IMR-90 (cell line): ENCODE measurements around the gene RNF138. TPM values are rescaled to one million over a fixed set of nuclear protein-coding genes. Genes with fewer than 3 reads are reported as not detected.
A peak's percentile ranks its signal among the peaks of the same experiment; 100 is the strongest.

Experiments used
- ATAC-seq: fragments of 200-7000 bp; cut with Tn5 transposase; 2 replicates; pipeline ENCODE4 v1.9.1; 2020; ENCODE audit warnings: low read depth, mild to moderate bottlenecking, moderate library complexity
- Bru-seq: library from RNA; stranded (reverse); fragments of 400-500 nt; gene quantifications from one replicate; lab custom pipeline; 2021; lab: Mats Ljungman, UMichigan
- BruChase-seq, 2 experiments: library from RNA; stranded (reverse); fragments of 400-500 nt; gene quantifications; one replicate each; lab custom pipeline; 2021; lab: Mats Ljungman, UMichigan
- BruUV-seq: library from RNA; stranded (reverse); fragments of 400-500 nt; replicated peaks from 2 replicates; lab custom pipeline; 2021; lab: Mats Ljungman, UMichigan
- CTCF ChIA-PET: fragments of 300-600 bp; formaldehyde crosslinking; extraction: SDS; loops from one replicate; lab custom pipeline; 2021; ENCODE audit warnings: antibody characterized with exemption; lab: Yijun Ruan, JAX
- POLR2A ChIA-PET: fragments of 300-600 bp; sonication (Branson Sonifier 250); formaldehyde crosslinking; loops from one replicate; lab custom pipeline; 2022; ENCODE audit warnings: antibody characterized with exemption; ENCODE audit not compliant: unreplicated experiment; lab: Charles Lee
- DNase-seq: peaks from one replicate; pipeline ENCODE4 v3.0.0; 2013
- H2AFZ ChIP-seq: replicated peaks from 2 replicates; pipeline ENCODE3; 2013; ENCODE audit warnings: low read length, mild to moderate bottlenecking; ENCODE audit not compliant: poor library complexity
- H2AK5ac ChIP-seq: 2 replicates; pipeline ENCODE4 v1.6.1; 2013; ENCODE audit warnings: low read depth, low read length, inconsistent platforms
- H2AK9ac ChIP-seq: replicated peaks from 2 replicates; pipeline ENCODE3; 2013; ENCODE audit warnings: mild to moderate bottlenecking, low read depth, low read length, moderate library complexity; ENCODE audit not compliant: poor library complexity
- H2BK120ac ChIP-seq: 2 replicates; pipeline ENCODE4 v1.6.1; 2013; ENCODE audit warnings: low read depth, low read length, inconsistent platforms
- H2BK15ac ChIP-seq: 3 replicates; pipeline ENCODE4 v1.6.1; 2013; ENCODE audit warnings: low read depth, low read length, inconsistent platforms
- H2BK20ac ChIP-seq: 2 replicates; pipeline ENCODE4 v1.6.1; 2013; ENCODE audit warnings: low read depth, mild to moderate bottlenecking, inconsistent platforms, low read length, moderate library complexity
- H2BK5ac ChIP-seq: 2 replicates; pipeline ENCODE4 v1.6.1; 2013; ENCODE audit warnings: mild to moderate bottlenecking, low read depth, low read length, inconsistent platforms; ENCODE audit not compliant: poor library complexity, severe bottlenecking
- H3K14ac ChIP-seq: replicated peaks from 2 replicates; pipeline ENCODE4 v1.6.1; 2013; ENCODE audit warnings: low read depth, low read length, inconsistent platforms
- H3K18ac ChIP-seq: 2 replicates; pipeline ENCODE4 v1.6.1; 2013; ENCODE audit warnings: low read depth, low read length, control low read depth
- H3K23ac ChIP-seq: 2 replicates; pipeline ENCODE4 v1.6.1; 2013; ENCODE audit warnings: low read depth, low read length, inconsistent platforms
- H3K27ac ChIP-seq: 2 replicates; pipeline ENCODE4 v1.5.1; 2013; ENCODE audit warnings: mild to moderate bottlenecking, control low read depth, low read length; ENCODE audit not compliant: insufficient read depth
- H3K27me3 ChIP-seq: 2 replicates; pipeline ENCODE4 v1.6.1; 2013; ENCODE audit warnings: low read length; ENCODE audit not compliant: control insufficient read depth, insufficient read depth
- H3K36me3 ChIP-seq: 2 replicates; pipeline ENCODE4 v1.6.1; 2013; ENCODE audit warnings: low read length, mixed read lengths; ENCODE audit not compliant: control insufficient read depth, insufficient read depth
- H3K4ac ChIP-seq: 2 replicates; pipeline ENCODE4 v1.6.1; 2013; ENCODE audit warnings: low read depth, low read length, inconsistent platforms
- H3K4me1 ChIP-seq: 2 replicates; pipeline ENCODE4 v1.6.1; 2013; ENCODE audit warnings: low read length, mixed read lengths; ENCODE audit not compliant: control insufficient read depth, insufficient read depth
- H3K4me2 ChIP-seq: 2 replicates; pipeline ENCODE4 v1.6.1; 2013; ENCODE audit warnings: low read depth, mild to moderate bottlenecking, control low read depth, low read length, moderate library complexity
- H3K4me3 ChIP-seq: 2 replicates; pipeline ENCODE4 v1.5.1; 2013; ENCODE audit warnings: low read depth, mild to moderate bottlenecking, control low read depth, low read length, moderate library complexity; ENCODE audit not compliant: insufficient read depth
- H3K56ac ChIP-seq: 2 replicates; pipeline ENCODE4 v1.6.1; 2013; ENCODE audit warnings: low read length, inconsistent platforms; ENCODE audit not compliant: insufficient read depth; ENCODE audit errors: extremely low read depth
- H3K79me1 ChIP-seq, 2 experiments: 2 replicates each; pipeline ENCODE4 v1.6.1; 2013; ENCODE audit warnings: low read length in 2 of 2, inconsistent platforms in 1 of 2, low read depth in 1 of 2
- H3K9ac ChIP-seq: 2 replicates; pipeline ENCODE4 v1.6.1; 2013; ENCODE audit warnings: low read depth, low read length, control low read depth
- H3K9me1 ChIP-seq: 2 replicates; pipeline ENCODE4 v1.6.1; 2013; ENCODE audit warnings: low read length, inconsistent platforms; ENCODE audit not compliant: insufficient read depth
- H3K9me3 ChIP-seq: 2 replicates; pipeline ENCODE4 v1.6.1; 2013; ENCODE audit warnings: low read length; ENCODE audit not compliant: control insufficient read depth, insufficient read depth
- H4K20me1 ChIP-seq: 2 replicates; pipeline ENCODE4 v1.6.1; 2013; ENCODE audit warnings: low read length, inconsistent platforms; ENCODE audit not compliant: insufficient read depth
- H4K5ac ChIP-seq: 2 replicates; pipeline ENCODE4 v1.6.1; 2013; ENCODE audit warnings: mild to moderate bottlenecking, low read depth, low read length, control low read depth
- H4K8ac ChIP-seq, 2 experiments: 2 replicates each; pipeline ENCODE4 v1.6.1; 2013; ENCODE audit warnings: low read depth in 2 of 2, low read length in 2 of 2, control low read depth in 1 of 2, inconsistent platforms in 1 of 2
- H4K91ac ChIP-seq: 2 replicates; pipeline ENCODE4 v1.6.1; 2013; ENCODE audit warnings: low read depth, low read length, inconsistent platforms; ENCODE audit not compliant: insufficient read depth
- BHLHE40 ChIP-seq: fragments of 150-350 bp; IDR thresholded peaks from 2 replicates; pipeline ENCODE4 v1.6.1; 2016; ENCODE audit warnings: mild to moderate bottlenecking, low read depth, low read length
- CHD1 ChIP-seq: IDR thresholded peaks from 2 replicates; pipeline ENCODE4 v1.6.1; 2012; ENCODE audit warnings: low read depth, low read length, improper control_type of control experiment
- CTCF ChIP-seq: conservative IDR thresholded peaks from 2 replicates; pipeline ENCODE4 v1.5.1; 2012; ENCODE audit warnings: mild to moderate bottlenecking, low read depth, low read length, improper control_type of control experiment
- ELK1 ChIP-seq: fragments of 150-350 bp; IDR thresholded peaks from 2 replicates; pipeline ENCODE4 v1.6.1; 2016; ENCODE audit warnings: low read depth, mild to moderate bottlenecking, low read length, moderate library complexity, borderline replicate concordance
- FOS ChIP-seq: fragments of 150-350 bp; IDR thresholded peaks from 2 replicates; pipeline ENCODE4 v1.6.1; 2016; ENCODE audit warnings: low read depth, low read length
- MAZ ChIP-seq: IDR thresholded peaks from 2 replicates; pipeline ENCODE4 v1.6.1; 2012; ENCODE audit warnings: low read depth, mild to moderate bottlenecking, low read length, improper control_type of control experiment, moderate library complexity, borderline replicate concordance
- MXI1 ChIP-seq: IDR thresholded peaks from 2 replicates; pipeline ENCODE4 v1.6.1; 2012; ENCODE audit warnings: low read depth, mild to moderate bottlenecking, low read length, moderate library complexity, borderline replicate concordance
- POLR2A ChIP-seq: IDR thresholded peaks from 2 replicates; pipeline ENCODE4 v1.6.1; 2012; ENCODE audit warnings: mild to moderate bottlenecking, low read depth, low read length
- SMC3 ChIP-seq: fragments of 150-350 bp; IDR thresholded peaks from 2 replicates; pipeline ENCODE4 v1.6.1; 2016; ENCODE audit warnings: low read depth, mild to moderate bottlenecking, antibody characterized with exemption, low read length, moderate library complexity
- WGBS, 2 experiments: methylation state at CpG; one replicate each; pipeline versions ENCODE4 v1.1.5 to v1.1.7; 2013; ENCODE audit warnings: missing lambda C conversion rate in 2 of 2; ENCODE audit not compliant: insufficient read length in 1 of 2; ENCODE audit errors: extremely low coverage in 2 of 2; 5-methylcytosine and 5-hydroxymethylcytosine counted together
- dilution Hi-C: fragments of 300-500 bp; cut with HindIII; formaldehyde crosslinking; loops from one replicate; pipeline ENCODE4 v1.14.3; 2018; ENCODE audit warnings: low sequenced_read_pairs; ENCODE audit not compliant: unreplicated experiment
- in situ Hi-C: fragments of 300-500 bp; cut with MboI; formaldehyde crosslinking; loops from 3 replicates; pipeline ENCODE4 v1.14.3; 2019; ENCODE audit warnings: low sequenced_read_pairs, inconsistent platforms, mixed read lengths
- intact Hi-C: fragments of 100-400 bp; cut with micrococcal nuclease; formaldehyde crosslinking; loops from 2 replicates; pipeline ENCODE4 v1.10.0; 2022
- long read RNA-seq: library from polyadenylated mRNA; unstranded; transcript quantifications from one replicate; pipeline ENCODE4 v2.0.0, GENCODE V29; 2021; ENCODE audit not compliant: unreplicated experiment
- polyA plus RNA-seq, 3 experiments: library from polyadenylated mRNA; depleted of rRNA; stranded (reverse); fragments of >200 nt; gene quantifications; 2 replicates each; pipeline ENCODE4 v1.2.3, GENCODE V29; 2012; ENCODE audit warnings: low replicate concordance in 1 of 3
- total RNA-seq: library from RNA; depleted of rRNA; stranded (reverse); fragments of >200 nt; gene quantifications from 2 replicates; pipeline ENCODE4 v1.2.3, GENCODE V29; 2012; rRNA removed
- TF ChIP-seq, protein P1 (sequence below): fragments of 150-350 bp; IDR thresholded peaks from 2 replicates; pipeline ENCODE4 v1.6.1; 2017; ENCODE audit warnings: mild to moderate bottlenecking, antibody characterized with exemption, low read length, low read depth

Gene RNF138
- total RNA-seq, result 36.0 and 44.7 TPM in 2 replicates
- 18.1 and 20.2 TPM in 2 replicates for polyA plus RNA-seq (2012; rRNA removed)
- polyA plus RNA-seq (2012; cell fraction: cytosol; rRNA removed), result 3.3 and 14.7 TPM in 2 replicates
- polyA plus RNA-seq (2012; cell fraction: nucleus; rRNA removed; ENCODE audit: low replicate concordance), result 8.6 and 10.0 TPM in 2 replicates
- Bru-seq, nascent RNA, result percentile 70 among the genes with signal in this experiment
- percentile 73 among the genes with signal in this experiment for BruChase-seq, experiment 1, labeled RNA remaining after a 6-hour chase
- percentile 73 among the genes with signal in this experiment for BruChase-seq, experiment 2, labeled RNA remaining after a 2-hour chase
- long read RNA-seq, partial matches to known transcripts, result 14 of 16 reads
- long read RNA-seq, other reads (novel, unspliced or antisense), result 1 of 16 reads

- CTCF ChIA-PET, result no interaction called here
- Histone ChIP-seq H3K23ac (peak within 1 kb of the TSS; percentile 90; the same call in 1 of the 2 replicates), H3K27me3 (no peaks in the 10 kb centered on the region), H2BK5ac (peak within 1 kb of the TSS; percentile 85), H2AFZ (peak within 1 kb of the TSS; percentile 98), H4K8ac (peak within 1 kb of the TSS; percentile 47 to 77), H2AK9ac (peak within 1 kb of the TSS; percentile 74), H3K79me1 (peaks cover 0 to 23% of the 10 kb centered on the region in 2 experiments; a peak in 3 of 4 replicates), H2BK15ac (no peak within 1 kb of the TSS), H3K9ac (peak within 1 kb of the TSS; percentile 95), H4K91ac (peak within 1 kb of the TSS; percentile 85; the same call in 1 of the 2 replicates), H2BK120ac (peak within 1 kb of the TSS; percentile 6; the same call in 1 of the 2 replicates), H2BK20ac (no peak within 1 kb of the TSS), H3K4ac (peak within 1 kb of the TSS; percentile 92), H3K36me3 (peaks cover 2% of the 10 kb centered on the region; the same call in 1 of the 2 replicates), H3K9me1 (peaks cover 2% of the 10 kb centered on the region; the same call in 1 of the 2 replicates), H4K20me1 (peaks cover 6% of the 10 kb centered on the region), H3K4me3 (peak within 1 kb of the TSS; percentile 100), H3K4me2 (peak within 1 kb of the TSS; percentile 92), H4K5ac (peak within 1 kb of the TSS; percentile 3), H3K14ac (peak within 1 kb of the TSS; percentile 86; the same call in 1 of the 2 replicates), H3K4me1 (no peaks in the 10 kb centered on the region), H3K56ac (peak within 1 kb of the TSS; percentile 78), H3K27ac (peak within 1 kb of the TSS; percentile 92), H3K18ac (peak within 1 kb of the TSS; percentile 78), H3K9me3 (no peaks in the 10 kb centered on the region), H2AK5ac (0 out of 2 replicates have a peak within 1 kb of the TSS, but pooled peaks have one; percentile 55)
- BruUV-seq, result no TSS peak
- POLR2A ChIA-PET, result interaction anchor here (0.6 kb wide), 1 partner anchor 31 kb away, joined by 3 read pairs; no protein-coding TSS in a partner anchor
- dilution Hi-C loops, result no loop called here
- DNase-seq (peak; percentile 76), ATAC-seq (peak; percentile 50)
- 0% methylated on average over 19 of the region's 75 CpGs; no CpG with 5 or more reads in 1 of the 2 experiments for WGBS, 2 experiments
- TF ChIP-seq ELK1 (no peak), CTCF (no peak), FOS (no peak), MAZ (peak; percentile 48; the same call in 1 of the 2 replicates), POLR2A (peak; percentile 46), BHLHE40 (peak; percentile 66), MXI1 (no peak; the same call in 1 of the 2 replicates), SMC3 (no peak), CHD1 (no peak)
- TF ChIP-seq, protein P1, sequence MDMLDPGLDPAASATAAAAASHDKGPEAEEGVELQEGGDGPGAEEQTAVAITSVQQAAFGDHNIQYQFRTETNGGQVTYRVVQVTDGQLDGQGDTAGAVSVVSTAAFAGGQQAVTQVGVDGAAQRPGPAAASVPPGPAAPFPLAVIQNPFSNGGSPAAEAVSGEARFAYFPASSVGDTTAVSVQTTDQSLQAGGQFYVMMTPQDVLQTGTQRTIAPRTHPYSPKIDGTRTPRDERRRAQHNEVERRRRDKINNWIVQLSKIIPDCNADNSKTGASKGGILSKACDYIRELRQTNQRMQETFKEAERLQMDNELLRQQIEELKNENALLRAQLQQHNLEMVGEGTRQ, result peak; percentile 9
- in situ Hi-C loops, result no loop called here
- intact Hi-C loops, result loop anchor here (2.0 to 10.0 kb wide), 3 partner anchors 67 to 293 kb away; partner anchors contain the start of gene TRAPPC8
Observed at GRCh38 chr18:32091724-32092421, at the start of gene RNF138. Gene RNF138 (plus strand): TSS chr18:32091874. CDS start chr18:32092777, 903 bp downstream.
